ENCODE measurements around the gene STX1A. TPM values are rescaled to one million over a fixed set of nuclear protein-coding genes. Genes with fewer than 3 reads are reported as not detected.
"Not testable (repeated sequence)": the region's sequence is repeated elsewhere in the genome, so short reads cannot be mapped to it uniquely, and the experiment has no call there.

The STX1A gene
- total RNA-seq, 1 donor from 2014 or later: 13.2 TPM

- no peak for TF ChIP-seq CTCF (IDR thresholded peaks at IDR 0.05; ENCODE audit: unreplicated experiment)
- Mint-ChIP-seq H3K4me3 (ENCODE audit: unreplicated experiment) (no peak overlapping the region), H3K9me3 (ENCODE audit: unreplicated experiment) (no peaks in the 10 kb centered on the region), H3K27ac (ENCODE audit: unreplicated experiment) (no peak overlapping the region), H3K4me1 (ENCODE audit: unreplicated experiment) (peaks cover 16% of the 10 kb centered on the region), H3K36me3 (ENCODE audit: low read depth, unreplicated experiment) (peaks cover 13% of the 10 kb centered on the region), H3K27me3 (ENCODE audit: unreplicated experiment) (peaks cover 9% of the 10 kb centered on the region)
- no peak for DNase-seq (ENCODE audit: low spot score)
Observed at GRCh38 chr7:73680501-73680900, 39.0 kb downstream of the STX1A start.

- H3K36me3 Mint-ChIP-seq (ENCODE audit: low read depth, unreplicated experiment): peaks cover 13% of the 10 kb centered on the region
- peaks cover 16% of the 10 kb centered on the region for H3K4me1 Mint-ChIP-seq (ENCODE audit: unreplicated experiment)
- DNase-seq (ENCODE audit: low spot score): no peak
- H3K4me3 Mint-ChIP-seq (ENCODE audit: unreplicated experiment): no peak overlapping the region
- no peak overlapping the region for H3K27ac Mint-ChIP-seq (ENCODE audit: unreplicated experiment)
- TF ChIP-seq CTCF (IDR thresholded peaks at IDR 0.05; ENCODE audit: unreplicated experiment): no peak
- no peaks in the 10 kb centered on the region for H3K9me3 Mint-ChIP-seq (ENCODE audit: unreplicated experiment)
- peaks cover 9% of the 10 kb centered on the region for H3K27me3 Mint-ChIP-seq (ENCODE audit: unreplicated experiment)
Observed at GRCh38 chr7:73679709-73680108, 39.8 kb downstream of the STX1A start.

GRCh38 chr7:73678862-73679261, 40.6 kb downstream of the STX1A start:
- Mint-ChIP-seq H3K27me3 (ENCODE audit: unreplicated experiment) (peaks cover 8% of the 10 kb centered on the region), H3K36me3 (ENCODE audit: low read depth, unreplicated experiment) (peaks cover 11% of the 10 kb centered on the region), H3K27ac (ENCODE audit: unreplicated experiment) (peak overlapping the region; percentile 18), H3K4me3 (ENCODE audit: unreplicated experiment) (no peak overlapping the region), H3K4me1 (ENCODE audit: unreplicated experiment) (peaks cover 14% of the 10 kb centered on the region), H3K9me3 (ENCODE audit: unreplicated experiment) (no peaks in the 10 kb centered on the region)
- no peak for TF ChIP-seq CTCF (IDR thresholded peaks at IDR 0.05; ENCODE audit: unreplicated experiment)
- no peak for DNase-seq (ENCODE audit: low spot score)

GRCh38 chr7:73676062-73676461, 43.4 kb downstream of the STX1A start:
- H3K27ac Mint-ChIP-seq (ENCODE audit: unreplicated experiment); H3K27me3 Mint-ChIP-seq (ENCODE audit: unreplicated experiment); H3K9me3 Mint-ChIP-seq (ENCODE audit: unreplicated experiment); H3K4me1 Mint-ChIP-seq (ENCODE audit: unreplicated experiment); H3K4me3 Mint-ChIP-seq (ENCODE audit: unreplicated experiment); DNase-seq (ENCODE audit: low spot score): not testable (repeated sequence)
- H3K36me3 Mint-ChIP-seq (ENCODE audit: low read depth, unreplicated experiment): peaks cover 16% of the 10 kb centered on the region

- DNase-seq (ENCODE audit: low spot score): no peak
- no peak for TF ChIP-seq CTCF (IDR thresholded peaks at IDR 0.05; ENCODE audit: unreplicated experiment)
- Mint-ChIP-seq H3K27me3 (ENCODE audit: unreplicated experiment) (peaks cover 11% of the 10 kb centered on the region), H3K4me3 (ENCODE audit: unreplicated experiment) (no peak overlapping the region), H3K27ac (ENCODE audit: unreplicated experiment) (no peak overlapping the region), H3K4me1 (ENCODE audit: unreplicated experiment) (peaks cover 3% of the 10 kb centered on the region), H3K36me3 (ENCODE audit: low read depth, unreplicated experiment) (peaks cover 16% of the 10 kb centered on the region), H3K9me3 (ENCODE audit: unreplicated experiment) (no peaks in the 10 kb centered on the region)
Observed at GRCh38 chr7:73674468-73675124, 44.9 kb downstream of the STX1A start.

All from endothelial cell (in vitro differentiated cells).